ENCODE data around the gene KLF11.

Gene KLF11

DNA sequence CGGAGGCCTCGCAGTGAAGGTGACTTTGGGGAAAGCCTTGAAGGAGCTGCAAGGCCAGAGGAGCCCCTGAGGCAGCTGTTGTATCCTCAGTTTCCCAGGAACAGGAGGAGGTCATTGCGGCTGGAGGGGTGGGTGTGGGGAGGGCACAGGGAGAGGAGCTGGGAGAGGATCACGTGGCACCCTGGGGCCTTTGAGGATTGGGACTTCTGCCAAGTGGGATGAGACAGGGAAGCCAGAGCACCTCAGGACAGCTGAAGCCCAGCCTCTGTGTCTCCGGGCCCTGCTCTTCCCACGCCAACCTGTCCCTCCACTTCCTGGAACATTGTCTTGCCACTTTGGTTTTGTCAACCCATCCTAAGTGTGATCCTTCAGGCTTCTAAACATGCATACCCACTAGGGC, 59.8 kb downstream of the KLF11 start:
- Histone ChIP-seq H3K9ac (ENCODE audit: low read length) (no peak overlapping the region), H3K79me2 (ENCODE audit: low read length) (no peaks in the 10 kb centered on the region), H3K4me2 (ENCODE audit: low read depth, low read length) (no peak overlapping the region), H4K20me1 (ENCODE audit: insufficient read depth, low read length) (no peaks in the 10 kb centered on the region), H3K4me3 (ENCODE audit: low read length) (no peak overlapping the region), H3K9me3 (replicated peaks; ENCODE audit: insufficient read depth, low read length) (no peaks in the 10 kb centered on the region), H2AFZ (ENCODE audit: low read length) (no peak overlapping the region), H3K27me3 (replicated peaks; ENCODE audit: insufficient read depth, low read length) (no peaks in the 10 kb centered on the region), H3K27ac (ENCODE audit: low read length) (no peak overlapping the region), H3K4me1 (ENCODE audit: low read length) (no peaks in the 10 kb centered on the region), H3K36me3 (replicated peaks; ENCODE audit: insufficient read depth, low read length) (no peaks in the 10 kb centered on the region), H3F3A (ENCODE audit: insufficient read depth, low read length) (no peaks in the 10 kb centered on the region), H3K9me2 (replicated peaks; ENCODE audit: insufficient read depth, low read length) (no peaks in the 10 kb centered on the region)
- no peak for DNase-seq
- TF ChIP-seq, protein P1, sequence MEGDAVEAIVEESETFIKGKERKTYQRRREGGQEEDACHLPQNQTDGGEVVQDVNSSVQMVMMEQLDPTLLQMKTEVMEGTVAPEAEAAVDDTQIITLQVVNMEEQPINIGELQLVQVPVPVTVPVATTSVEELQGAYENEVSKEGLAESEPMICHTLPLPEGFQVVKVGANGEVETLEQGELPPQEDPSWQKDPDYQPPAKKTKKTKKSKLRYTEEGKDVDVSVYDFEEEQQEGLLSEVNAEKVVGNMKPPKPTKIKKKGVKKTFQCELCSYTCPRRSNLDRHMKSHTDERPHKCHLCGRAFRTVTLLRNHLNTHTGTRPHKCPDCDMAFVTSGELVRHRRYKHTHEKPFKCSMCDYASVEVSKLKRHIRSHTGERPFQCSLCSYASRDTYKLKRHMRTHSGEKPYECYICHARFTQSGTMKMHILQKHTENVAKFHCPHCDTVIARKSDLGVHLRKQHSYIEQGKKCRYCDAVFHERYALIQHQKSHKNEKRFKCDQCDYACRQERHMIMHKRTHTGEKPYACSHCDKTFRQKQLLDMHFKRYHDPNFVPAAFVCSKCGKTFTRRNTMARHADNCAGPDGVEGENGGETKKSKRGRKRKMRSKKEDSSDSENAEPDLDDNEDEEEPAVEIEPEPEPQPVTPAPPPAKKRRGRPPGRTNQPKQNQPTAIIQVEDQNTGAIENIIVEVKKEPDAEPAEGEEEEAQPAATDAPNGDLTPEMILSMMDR (IDR thresholded peaks at IDR 0.05; ENCODE audit: low read length): no peak
- TF ChIP-seq EZH2 (optimal IDR thresholded peaks at IDR 0.05; ENCODE audit: low read depth, low read length): no peak
- no peak for TF ChIP-seq EZH2phosphoT487 (IDR thresholded peaks at IDR 0.05; ENCODE audit: low read length)

Measured in MM.1S (cell line).